Hypothalamus (tissue), 51 donors: ENCODE data around the gene LONP1.
A peak's percentile ranks its signal among the peaks of the same experiment; 100 is the strongest.
"Not testable (repeated sequence)": the region's sequence is repeated elsewhere in the genome, so short reads cannot be mapped to it uniquely, and the experiment has no call there.

ENCODE experiments used
- DNase-seq, 51 donors: peaks; one replicate each; lab custom pipeline; 2025; lab: John Stamatoyannopoulos, UW

The LONP1 gene, protein sequence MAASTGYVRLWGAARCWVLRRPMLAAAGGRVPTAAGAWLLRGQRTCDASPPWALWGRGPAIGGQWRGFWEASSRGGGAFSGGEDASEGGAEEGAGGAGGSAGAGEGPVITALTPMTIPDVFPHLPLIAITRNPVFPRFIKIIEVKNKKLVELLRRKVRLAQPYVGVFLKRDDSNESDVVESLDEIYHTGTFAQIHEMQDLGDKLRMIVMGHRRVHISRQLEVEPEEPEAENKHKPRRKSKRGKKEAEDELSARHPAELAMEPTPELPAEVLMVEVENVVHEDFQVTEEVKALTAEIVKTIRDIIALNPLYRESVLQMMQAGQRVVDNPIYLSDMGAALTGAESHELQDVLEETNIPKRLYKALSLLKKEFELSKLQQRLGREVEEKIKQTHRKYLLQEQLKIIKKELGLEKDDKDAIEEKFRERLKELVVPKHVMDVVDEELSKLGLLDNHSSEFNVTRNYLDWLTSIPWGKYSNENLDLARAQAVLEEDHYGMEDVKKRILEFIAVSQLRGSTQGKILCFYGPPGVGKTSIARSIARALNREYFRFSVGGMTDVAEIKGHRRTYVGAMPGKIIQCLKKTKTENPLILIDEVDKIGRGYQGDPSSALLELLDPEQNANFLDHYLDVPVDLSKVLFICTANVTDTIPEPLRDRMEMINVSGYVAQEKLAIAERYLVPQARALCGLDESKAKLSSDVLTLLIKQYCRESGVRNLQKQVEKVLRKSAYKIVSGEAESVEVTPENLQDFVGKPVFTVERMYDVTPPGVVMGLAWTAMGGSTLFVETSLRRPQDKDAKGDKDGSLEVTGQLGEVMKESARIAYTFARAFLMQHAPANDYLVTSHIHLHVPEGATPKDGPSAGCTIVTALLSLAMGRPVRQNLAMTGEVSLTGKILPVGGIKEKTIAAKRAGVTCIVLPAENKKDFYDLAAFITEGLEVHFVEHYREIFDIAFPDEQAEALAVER

GRCh38 chr19:5719961-5720790, at the start of gene LONP1, which contains the start of gene CATSPERD:
TSS of gene LONP1 (minus strand) at chr19:5720146. CDS start at chr19:5720132, 14 bp downstream.
TSS of gene CATSPERD (plus strand) at chr19:5720637. CDS start at chr19:5720738, 101 bp downstream.
- peak; percentile 89 to 100 (median 98) for DNase-seq

DNA sequence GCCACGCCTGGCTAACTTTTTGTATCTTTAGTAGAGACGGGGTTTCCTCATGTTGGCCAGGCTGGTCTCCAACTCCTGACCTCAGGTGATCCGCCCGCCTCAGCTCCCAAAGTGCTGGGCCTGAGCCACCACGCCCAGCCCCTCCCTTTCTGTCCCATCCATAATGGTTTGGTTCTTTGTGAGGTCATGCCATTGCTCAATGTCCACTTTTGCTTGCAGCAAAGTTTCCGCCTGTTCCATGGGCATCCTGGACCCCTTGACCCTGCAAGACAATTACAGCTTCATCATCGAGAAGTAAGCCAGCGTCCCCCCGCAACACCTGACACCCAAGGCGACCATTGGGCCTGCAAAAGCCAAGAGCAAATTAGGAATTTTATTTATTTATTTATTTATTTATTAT, 48.0 kb upstream of the LONP1 start:
- DNase-seq: no peak

- no peak for DNase-seq
Measured at GRCh38 chr19:5765220-5765619, 45.3 kb upstream of the LONP1 start.

DNA sequence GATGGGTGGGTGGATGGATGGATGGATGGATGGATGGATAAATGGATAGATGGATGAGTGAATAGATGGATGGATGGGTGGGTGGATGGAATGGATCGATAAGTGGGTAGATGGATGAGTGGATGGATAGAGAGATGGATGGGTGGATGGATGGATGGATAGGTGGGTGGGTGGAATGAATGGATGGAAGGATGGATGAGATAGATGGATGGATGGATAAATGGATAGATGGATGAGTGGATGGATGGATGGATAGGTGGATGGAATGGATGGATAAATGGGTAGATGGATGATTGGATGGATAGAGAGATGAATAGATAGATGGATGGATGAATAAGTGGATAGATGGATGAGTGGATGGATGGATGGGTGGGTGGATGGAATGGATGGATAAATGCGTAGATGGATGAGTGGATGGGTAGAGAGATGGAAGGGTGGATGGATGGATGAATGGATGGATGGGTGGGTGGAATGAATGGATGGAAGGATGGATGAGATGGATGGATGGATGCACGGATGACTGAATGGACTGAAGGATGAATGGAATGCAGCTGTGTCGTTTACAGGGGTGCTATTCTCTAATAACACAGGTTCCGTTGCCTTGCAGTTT, 42.8 kb upstream of the LONP1 start:
- no peak for DNase-seq

GRCh38 chr19:5753743-5754142, 33.8 kb upstream of the LONP1 start:
- DNase-seq: no peak

GRCh38 chr19:5751709-5752108, 31.8 kb upstream of the LONP1 start:
- DNase-seq: no peak

DNA sequence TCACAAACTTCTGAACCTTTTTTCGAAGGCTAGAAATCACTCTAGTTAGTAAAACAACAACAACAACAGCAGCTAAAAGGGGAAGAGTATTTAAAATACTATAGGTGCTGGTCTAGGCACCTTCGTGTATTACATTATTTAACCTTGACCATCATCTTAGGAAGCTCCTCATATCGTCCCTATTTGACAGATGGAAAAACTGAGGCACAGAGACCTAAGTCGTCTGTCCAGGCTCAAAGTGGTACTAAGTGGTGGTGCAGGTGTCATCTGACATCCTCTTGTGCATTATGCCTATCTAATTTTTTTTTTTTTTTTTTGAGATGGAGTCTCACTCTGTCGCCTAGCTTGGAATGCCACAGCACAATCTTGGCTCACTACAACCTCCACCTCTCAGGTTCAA, 29.6 kb upstream of the LONP1 start:
- DNase-seq: no peak

DNA sequence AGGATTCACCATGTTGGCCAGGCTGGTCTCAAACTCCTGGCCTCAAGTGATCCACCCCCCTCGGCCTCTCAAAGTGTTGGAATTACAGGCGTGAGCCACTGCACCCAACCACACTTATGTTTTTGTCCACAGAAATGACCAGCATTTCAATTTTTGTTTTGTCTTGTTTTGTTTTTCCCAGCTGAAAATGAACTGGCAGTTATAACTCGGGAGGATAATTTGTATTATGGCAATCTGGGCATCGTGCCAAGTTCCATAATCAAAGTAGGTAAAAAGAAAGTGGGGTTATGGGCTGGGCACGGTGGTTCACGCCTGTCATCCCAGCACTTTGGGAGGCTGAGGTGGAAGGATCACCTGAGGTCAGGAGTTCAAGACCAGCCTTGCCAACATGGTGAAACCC, 29.0 kb upstream of the LONP1 start:
- not testable (repeated sequence) for DNase-seq

DNA sequence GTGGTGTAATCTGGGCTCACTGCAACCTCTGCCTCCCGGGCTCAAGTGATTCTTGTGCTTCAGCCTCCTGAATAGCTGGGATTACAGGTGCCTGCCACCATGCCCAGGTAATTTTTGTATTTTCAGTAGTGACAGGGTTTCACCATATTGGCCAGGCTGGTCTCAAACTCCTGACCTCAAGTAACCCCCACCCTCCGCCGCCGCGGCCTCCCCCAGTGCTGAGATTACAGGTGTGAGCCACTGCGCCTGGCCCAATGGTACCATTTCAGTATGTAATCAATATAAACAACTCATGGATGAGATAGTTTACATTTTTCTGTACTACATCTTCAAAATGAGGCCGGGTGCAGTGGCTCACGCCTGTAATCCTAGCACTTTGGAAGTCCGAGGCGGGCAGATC, 25.1 kb upstream of the LONP1 start:
- DNase-seq: not testable (repeated sequence)

DNA sequence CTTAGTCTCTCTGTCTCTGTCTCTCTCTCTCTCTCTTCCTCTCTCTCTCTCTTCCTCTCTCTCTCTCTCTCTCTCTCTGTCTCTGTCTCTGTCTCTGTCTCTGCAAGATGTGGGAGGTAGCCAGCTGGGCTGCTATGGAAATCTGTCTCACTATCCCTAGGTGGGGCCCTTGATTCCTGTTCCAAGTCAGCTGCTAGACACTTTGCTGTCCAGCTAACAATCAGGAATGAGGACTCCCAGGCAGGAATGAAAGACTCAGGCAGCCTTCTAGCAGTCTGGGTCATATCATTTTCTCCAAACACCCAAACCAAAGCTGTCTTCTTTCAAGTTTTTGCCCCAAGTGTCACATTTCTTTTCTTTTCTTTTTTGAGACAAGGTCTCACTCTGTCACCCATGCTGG, 23.7 kb upstream of the LONP1 start:
- DNase-seq: no peak

GRCh38 chr19:5742051-5742450, 22.1 kb upstream of the LONP1 start:
- DNase-seq: no peak

GRCh38 chr19:5738423-5738822, 18.5 kb upstream of the LONP1 start:
- no peak for DNase-seq

GRCh38 chr19:5733172-5733571, 13.2 kb upstream of the LONP1 start:
- not testable (repeated sequence) for DNase-seq

DNA sequence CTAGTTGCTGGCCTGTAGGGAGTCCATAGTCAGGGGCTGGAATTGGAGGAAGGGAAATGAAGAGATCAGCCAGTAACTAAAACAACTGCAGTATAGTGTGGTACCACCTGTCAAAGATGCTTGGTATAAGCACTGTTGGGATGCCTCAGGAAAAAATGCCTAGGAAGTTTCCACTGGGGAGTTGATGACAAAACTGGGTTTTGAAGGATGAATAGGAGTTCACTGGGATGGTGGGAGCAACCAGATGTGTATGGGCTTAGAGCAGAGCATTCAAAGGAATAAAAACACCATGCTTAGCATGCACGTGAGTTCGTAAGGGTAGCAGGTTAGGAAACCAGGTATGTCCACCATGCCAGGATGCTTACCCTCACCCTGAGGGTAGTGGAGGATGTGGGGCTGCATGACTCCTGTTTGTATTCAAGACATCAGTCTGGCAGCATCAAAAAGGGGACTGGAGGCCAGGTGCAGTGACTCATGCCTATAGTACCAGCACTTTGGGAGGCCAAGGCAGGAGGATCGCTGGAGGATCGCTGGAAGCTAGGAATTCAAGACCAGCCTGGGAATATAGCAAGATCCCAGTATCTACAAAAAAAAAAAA, 7.6 kb upstream of the LONP1 start:
- no peak for DNase-seq

DNA sequence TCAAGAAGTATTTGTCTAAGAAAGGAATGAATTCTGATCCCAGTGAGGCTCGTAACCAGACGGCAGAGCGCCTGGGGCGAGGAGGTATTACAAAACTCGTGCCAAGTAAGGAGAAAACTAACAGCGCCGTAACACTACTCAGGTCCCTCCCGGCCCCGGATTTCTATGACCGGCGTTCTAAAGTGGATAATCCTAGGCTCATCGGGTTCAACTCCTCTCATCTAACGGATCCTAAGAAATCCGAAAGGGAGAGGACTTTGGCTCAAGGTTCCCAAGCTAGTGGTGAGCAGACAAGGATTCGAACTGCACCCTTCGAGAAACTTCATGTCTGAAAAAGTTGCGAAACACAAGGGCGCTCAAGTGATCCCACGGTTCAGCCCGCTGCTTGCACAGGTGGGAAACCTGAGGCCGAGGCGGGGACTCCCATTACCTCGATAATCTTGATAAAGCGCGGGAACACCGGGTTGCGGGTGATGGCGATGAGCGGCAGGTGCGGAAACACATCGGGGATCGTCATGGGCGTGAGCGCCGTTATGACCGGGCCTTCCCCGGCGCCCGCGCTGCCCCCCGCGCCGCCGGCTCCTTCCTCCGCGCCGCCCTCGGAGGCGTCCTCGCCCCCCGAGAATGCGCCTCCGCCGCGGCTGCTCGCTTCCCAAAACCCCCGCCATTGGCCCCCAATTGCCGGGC, 529 bp downstream of the LONP1 start:
- DNase-seq: peak in 1 of 51 donors; percentile 18

DNA sequence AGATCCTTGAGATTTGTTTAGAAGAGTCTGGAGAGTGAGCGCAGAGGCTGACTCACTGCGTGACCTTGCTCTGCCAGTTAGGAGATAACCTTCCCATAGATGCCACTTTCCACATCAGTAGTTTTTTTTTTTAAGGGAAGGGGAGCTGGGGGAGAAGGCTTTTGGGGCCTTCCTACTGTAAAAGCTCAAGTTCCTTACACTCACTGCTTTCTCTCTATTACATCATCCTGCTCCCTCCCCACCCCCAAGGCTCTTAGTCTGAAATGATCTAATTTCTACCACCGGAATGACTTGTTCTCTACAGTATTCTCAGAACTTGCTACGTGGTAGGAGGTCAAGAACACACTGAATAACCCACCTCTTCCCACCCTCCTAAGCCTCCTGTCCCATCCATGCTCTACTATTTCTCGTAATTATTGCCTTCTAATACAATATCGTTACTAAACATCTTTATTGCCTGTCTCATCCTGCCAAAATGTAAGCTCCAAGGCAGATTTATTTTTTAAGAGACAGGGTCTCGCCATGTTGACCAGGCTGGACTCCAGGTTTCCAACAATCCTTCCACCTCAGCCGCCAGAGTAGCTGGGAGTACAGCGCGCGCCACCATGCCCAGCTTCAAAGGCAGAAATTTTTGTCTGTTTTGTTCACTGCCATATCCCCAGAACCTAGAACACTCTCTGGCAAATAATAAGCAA, 1.2 kb downstream of the LONP1 start:
- no peak for DNase-seq

DNA sequence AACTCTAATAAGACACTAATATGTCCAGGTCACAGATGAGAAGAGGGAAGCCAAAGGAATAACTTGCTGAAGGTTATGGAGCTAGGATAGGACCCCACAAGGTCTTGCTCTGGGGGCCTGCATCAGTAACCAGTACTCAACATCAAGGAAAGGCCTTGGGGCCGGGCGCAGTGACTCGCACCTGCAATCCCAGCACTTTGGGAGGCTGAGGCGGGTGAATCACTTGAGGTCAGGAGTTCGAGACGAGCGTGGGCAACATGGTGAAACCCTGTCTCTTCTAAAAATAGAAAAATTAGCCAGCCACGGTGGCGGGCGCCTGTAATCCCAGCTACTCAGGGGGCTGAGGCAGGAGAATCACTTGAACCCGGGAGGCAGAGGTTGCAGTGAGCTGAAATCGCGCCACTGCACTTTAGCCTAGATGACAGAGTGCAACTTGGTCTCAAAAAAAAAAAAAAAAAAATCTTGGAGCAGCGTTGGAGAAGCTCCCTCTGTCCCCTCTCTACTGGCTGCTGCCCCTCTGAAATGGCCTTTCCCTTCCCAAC, 1.8 kb downstream of the LONP1 start:
- DNase-seq: no peak
